HG02884 (cell line): Measurements from ENCODE around the gene SNCG.
A peak's percentile ranks its signal among the peaks of the same experiment; 100 is the strongest.

Experiments used
- ATAC-seq: cut with Tn5 transposase; IDR thresholded peaks from one replicate; pipeline ENCODE4 v1.9.1; 2021; ENCODE audit warnings: mild to moderate bottlenecking, moderate library complexity; ENCODE audit not compliant: unreplicated experiment

The SNCG gene

GRCh38 chr10:86960003-86960862 is 1.8 kb downstream of the SNCG start:
- peak; percentile 80 for ATAC-seq

GRCh38 chr10:86960863-86961434 is 2.5 kb downstream of the SNCG start:
- no peak for ATAC-seq

- no peak for ATAC-seq
Observed at GRCh38 chr10:86961481-86962091, 3.2 kb downstream of the SNCG start.

- ATAC-seq, result no peak
Observed at GRCh38 chr10:86962136-86962980, 4.0 kb downstream of the SNCG start.

GRCh38 chr10:86962981-86963310 is 4.5 kb downstream of the SNCG start:
- ATAC-seq, result no peak

- ATAC-seq, result no peak
Observed at GRCh38 chr10:86963341-86963919, 5.0 kb downstream of the SNCG start.

GRCh38 chr10:86964061-86964846 is 5.9 kb downstream of the SNCG start:
- ATAC-seq, result no peak

- no peak for ATAC-seq
Observed at GRCh38 chr10:86964847-86965190, 6.4 kb downstream of the SNCG start.

GRCh38 chr10:86965986-86966654 is 7.7 kb downstream of the SNCG start:
- no peak for ATAC-seq

GRCh38 chr10:86967481-86967941 is 9.1 kb downstream of the SNCG start:
- ATAC-seq, result no peak

GRCh38 chr10:86968271-86968993 is 10.0 kb downstream of the SNCG start, which contains the start of gene ADIRF:
TSS of gene ADIRF (plus strand) at chr10:86968482. CDS start at chr10:86968545, 63 bp downstream.
- no peak for ATAC-seq

- ATAC-seq, result no peak
Observed at GRCh38 chr10:86968994-86969355, 10.6 kb downstream of the SNCG start.

GRCh38 chr10:86969421-86970041 is 11.1 kb downstream of the SNCG start:
- ATAC-seq, result no peak

GRCh38 chr10:86970162-86970981 is 12.0 kb downstream of the SNCG start:
- ATAC-seq, result no peak

GRCh38 chr10:86970982-86971231 is 12.5 kb downstream of the SNCG start:
- ATAC-seq, result no peak

- ATAC-seq, result peak; percentile 62
Observed at GRCh38 chr10:86971232-86971991, 13.0 kb downstream of the SNCG start.
